Gastrocnemius medialis (tissue), 4 donors: ENCODE results near the gene CNOT10.

Experiments used
- POLR2A ChIP-seq, 2 donors: fragments of 450-650 bp; IDR thresholded peaks; one replicate each; pipeline ENCODE4 v1.6.1; 2017; ENCODE audit warnings: antibody characterized with exemption in 2 of 2, mild to moderate bottlenecking in 2 of 2, moderate library complexity in 2 of 2
- TF ChIP-seq, protein P1 (sequence below), 5 experiments: fragments of 450-650 bp in 3 of 5; fragments of 200-600 bp in 2 of 5; sonication (generic) in 2 of 5; IDR thresholded peaks in 4 of 5; conservative IDR thresholded peaks in 1 of 5; 1 replicate in 4 of 5; 2 replicates in 1 of 5; pipeline ENCODE4 v1.5.1; 2016 to 2019; ENCODE audit warnings: antibody characterized with exemption in 5 of 5, mild to moderate bottlenecking in 3 of 5, moderate library complexity in 3 of 5

DNA sequence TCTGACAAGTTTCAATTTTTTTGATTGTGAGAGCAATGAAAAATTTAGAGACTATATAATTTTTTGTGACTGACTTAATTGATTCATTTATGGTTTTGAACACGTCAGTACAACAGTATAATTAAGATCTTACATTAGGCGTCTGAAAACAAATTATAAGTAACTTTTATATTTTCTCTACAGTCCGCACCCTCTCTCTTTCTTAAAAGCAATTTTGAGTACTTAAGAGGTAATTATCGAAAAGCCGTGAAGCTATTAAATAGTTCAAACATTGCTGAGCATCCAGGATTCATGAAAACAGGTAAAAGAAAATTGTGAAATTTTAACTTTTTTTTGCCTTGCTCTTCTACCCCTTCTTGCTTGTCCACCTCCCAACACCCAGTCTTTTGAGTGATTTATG is 34.9 kb downstream of the CNOT10 start:
- TF ChIP-seq POLR2A (IDR thresholded peaks at IDR 0.05): no peak
- TF ChIP-seq, protein P1, sequence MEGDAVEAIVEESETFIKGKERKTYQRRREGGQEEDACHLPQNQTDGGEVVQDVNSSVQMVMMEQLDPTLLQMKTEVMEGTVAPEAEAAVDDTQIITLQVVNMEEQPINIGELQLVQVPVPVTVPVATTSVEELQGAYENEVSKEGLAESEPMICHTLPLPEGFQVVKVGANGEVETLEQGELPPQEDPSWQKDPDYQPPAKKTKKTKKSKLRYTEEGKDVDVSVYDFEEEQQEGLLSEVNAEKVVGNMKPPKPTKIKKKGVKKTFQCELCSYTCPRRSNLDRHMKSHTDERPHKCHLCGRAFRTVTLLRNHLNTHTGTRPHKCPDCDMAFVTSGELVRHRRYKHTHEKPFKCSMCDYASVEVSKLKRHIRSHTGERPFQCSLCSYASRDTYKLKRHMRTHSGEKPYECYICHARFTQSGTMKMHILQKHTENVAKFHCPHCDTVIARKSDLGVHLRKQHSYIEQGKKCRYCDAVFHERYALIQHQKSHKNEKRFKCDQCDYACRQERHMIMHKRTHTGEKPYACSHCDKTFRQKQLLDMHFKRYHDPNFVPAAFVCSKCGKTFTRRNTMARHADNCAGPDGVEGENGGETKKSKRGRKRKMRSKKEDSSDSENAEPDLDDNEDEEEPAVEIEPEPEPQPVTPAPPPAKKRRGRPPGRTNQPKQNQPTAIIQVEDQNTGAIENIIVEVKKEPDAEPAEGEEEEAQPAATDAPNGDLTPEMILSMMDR (IDR thresholded peaks at IDR 0.05 in 4 of 5, conservative IDR thresholded peaks at IDR 0.05 in 1 of 5): no peak
